Measurements from ENCODE around the gene TGM1. TPM values are rescaled to one million over a fixed set of nuclear protein-coding genes. Genes with fewer than 3 reads are reported as not detected.

The TGM1 gene
- total and polyA plus RNA-seq, 2 experiments from 2014 or later, result 0.31 to 0.63 TPM

- TF ChIP-seq CREB1 (CRISPR knock-in tag; IDR thresholded peaks at IDR 0.05; ENCODE audit: low read depth) (no peak), EZH2 (IDR thresholded peaks at IDR 0.05; ENCODE audit: low read depth, unreplicated experiment) (no peak), ETS1 (IDR thresholded peaks at IDR 0.05) (no peak), STAT1 (IDR thresholded peaks at IDR 0.05; ENCODE audit: unreplicated experiment) (no peak), EZH2phosphoT487 (IDR thresholded peaks at IDR 0.05; ENCODE audit: unreplicated experiment) (no peak), CTCF (conservative IDR thresholded peaks at IDR 0.05; ENCODE audit: low read depth in 2 of 2) (no peak)
Measured at GRCh38 chr14:24310265-24310645, 47.3 kb upstream of the TGM1 start (continued).

GRCh38 chr14:24309538-24310264, 46.7 kb upstream of the TGM1 start, which contains the start of gene LTB4R2:
LTB4R2 (plus strand) TSS chr14:24310140; CDS start chr14:24310665, 525 bp downstream.
- Histone ChIP-seq H3F3A (replicated peaks; ENCODE audit: low read depth) (no peaks in the 10 kb centered on the region), H4K20me1 (replicated peaks; ENCODE audit: insufficient read depth) (no peaks in the 10 kb centered on the region; the same call in none of the 2 replicates), H3K4me1 (ENCODE audit: insufficient read depth) (peaks cover 4% of the 10 kb centered on the region; the same call in 1 of the 2 replicates), H3K27me3 (ENCODE audit: insufficient read depth) (peaks cover 10% of the 10 kb centered on the region; the same call in 1 of the 2 replicates), H3K79me2 (replicated peaks; ENCODE audit: insufficient read depth) (no peaks in the 10 kb centered on the region), H3K27ac (ENCODE audit: low read depth) (no peak within 1 kb of the TSS), H3K9me2 (ENCODE audit: insufficient read depth) (no peaks in the 10 kb centered on the region), H3K4me2 (peak within 1 kb of the TSS; percentile 68; the same call in 1 of the 2 replicates), H3K4me3 (peak within 1 kb of the TSS; percentile 51), H3K36me3 (ENCODE audit: insufficient read depth) (peaks cover 3% of the 10 kb centered on the region; the same call in 1 of the 2 replicates), H2AFZ (no peak within 1 kb of the TSS)
- DNase-seq (ENCODE audit: low spot score), result no peak
- ATAC-seq, result no peak
- Mint-ChIP-seq H3K4me3 (peak within 1 kb of the TSS; percentile 63), H3K4me1 (peaks cover 15% of the 10 kb centered on the region), H3K27ac (no peak within 1 kb of the TSS), H3K36me3 (ENCODE audit: low read depth) (peaks cover 45% of the 10 kb centered on the region), H3K27me3 (ENCODE audit: insufficient read depth, low read depth, poor library complexity) (peaks cover 25% of the 10 kb centered on the region), H3K9me3 (no peaks in the 10 kb centered on the region)
- TF ChIP-seq REST (IDR thresholded peaks at IDR 0.05; ENCODE audit: unreplicated experiment), result no peak
- TF ChIP-seq EZH2phosphoT487 (IDR thresholded peaks at IDR 0.05; ENCODE audit: unreplicated experiment), result no peak
- TF ChIP-seq ZNF331 (CRISPR knock-in tag; IDR thresholded peaks at IDR 0.05; ENCODE audit: low read depth), result no peak
- TF ChIP-seq CTCF (conservative IDR thresholded peaks at IDR 0.05; ENCODE audit: low read depth in 2 of 2), result no peak
- no peak for TF ChIP-seq EZH2 (IDR thresholded peaks at IDR 0.05; ENCODE audit: low read depth, unreplicated experiment)
- no peak for TF ChIP-seq ZNF114 (CRISPR knock-in tag; IDR thresholded peaks at IDR 0.05)
- TF ChIP-seq JUNB (IDR thresholded peaks at IDR 0.05; ENCODE audit: unreplicated experiment), result no peak
- no peak for TF ChIP-seq STAT1 (IDR thresholded peaks at IDR 0.05; ENCODE audit: unreplicated experiment)
- no peak for TF ChIP-seq ETS1 (IDR thresholded peaks at IDR 0.05)
